Measurements from ENCODE around the gene XIST.
"Not testable (repeated sequence)": the region's sequence is repeated elsewhere in the genome, so short reads cannot be mapped to it uniquely, and the experiment has no call there.

The XIST gene

DNA sequence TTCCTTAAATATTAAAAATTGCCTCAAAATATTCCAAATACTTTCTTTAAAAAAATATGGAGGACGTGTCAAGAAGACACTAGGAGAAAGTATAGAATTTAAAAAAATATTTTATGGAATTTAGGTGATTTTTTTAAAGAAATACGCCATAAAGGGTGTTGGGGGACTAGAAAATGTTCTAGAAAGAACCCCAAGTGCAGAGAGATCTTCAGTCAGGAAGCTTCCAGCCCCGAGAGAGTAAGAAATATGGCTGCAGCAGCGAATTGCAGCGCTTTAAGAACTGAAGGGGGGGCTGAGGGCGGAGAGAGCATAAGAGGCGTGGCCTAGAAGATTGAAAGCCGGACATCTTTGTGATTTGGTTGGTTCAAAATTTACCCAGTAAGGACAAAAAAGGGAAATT is at the start of gene XIST:
Gene XIST (minus strand): TSS at position 248 of the 400 bp plus-strand sequence.
- no peak within 1 kb of the TSS for H3K27ac ChIP-seq (ENCODE audit: low read depth, low read length, poor library complexity, severe bottlenecking)

DNA sequence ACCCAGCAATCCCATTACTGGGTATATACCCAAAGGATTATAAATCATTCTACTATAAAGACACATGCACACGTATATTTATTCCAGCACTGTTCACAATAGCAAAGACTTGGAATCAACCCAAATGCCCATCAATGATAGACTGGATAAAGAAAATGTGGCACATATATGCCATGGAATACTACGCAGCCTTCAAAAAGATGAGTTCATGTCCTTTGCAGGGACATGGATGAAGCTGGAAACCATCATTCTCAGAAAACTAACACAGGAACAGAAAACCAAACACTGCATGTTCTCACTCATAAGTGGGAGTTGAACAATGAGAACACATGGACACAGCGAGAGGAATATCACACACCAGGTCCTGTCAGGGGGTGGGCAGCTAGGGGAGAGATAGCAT is 45.8 kb upstream of the XIST start:
- not testable (repeated sequence) for H3K4me2 ChIP-seq (ENCODE audit: low read length); H3K4me3 ChIP-seq (ENCODE audit: low read depth, low read length, poor library complexity, severe bottlenecking); H3K9ac ChIP-seq (ENCODE audit: low read length); H3K36me3 ChIP-seq (ENCODE audit: insufficient read depth, low read length); H3F3A ChIP-seq (ENCODE audit: insufficient read depth, low read length); H4K20me1 ChIP-seq (ENCODE audit: insufficient read depth, low read length); H2AFZ ChIP-seq (ENCODE audit: low read length); H3K9me3 ChIP-seq (ENCODE audit: low read length); H3K9me2 ChIP-seq (ENCODE audit: low read depth, low read length); H3K79me2 ChIP-seq (ENCODE audit: insufficient read depth, low read length); H3K27ac ChIP-seq (ENCODE audit: low read depth, low read length, poor library complexity, severe bottlenecking); H3K27me3 ChIP-seq (ENCODE audit: insufficient read depth, low read length); H3K4me1 ChIP-seq (ENCODE audit: insufficient read depth, low read length, severe bottlenecking)

More for the DNA sequence above, at the start of gene XIST:
- H3K4me1 ChIP-seq (ENCODE audit: insufficient read depth, low read length, severe bottlenecking): no peaks in the 10 kb centered on the region
- H3K9ac ChIP-seq (ENCODE audit: low read length): no peak within 1 kb of the TSS
- no peaks in the 10 kb centered on the region for H3K9me2 ChIP-seq (ENCODE audit: low read depth, low read length)
- H3K79me2 ChIP-seq (ENCODE audit: insufficient read depth, low read length): no peaks in the 10 kb centered on the region
- H3K4me2 ChIP-seq (ENCODE audit: low read length): no peak within 1 kb of the TSS
- H4K20me1 ChIP-seq (ENCODE audit: insufficient read depth, low read length): no peaks in the 10 kb centered on the region
- H3F3A ChIP-seq (ENCODE audit: insufficient read depth, low read length): no peaks in the 10 kb centered on the region
- H3K36me3 ChIP-seq (ENCODE audit: insufficient read depth, low read length): no peaks in the 10 kb centered on the region
- H3K27me3 ChIP-seq (ENCODE audit: insufficient read depth, low read length): no peaks in the 10 kb centered on the region
- H3K9me3 ChIP-seq (ENCODE audit: low read length): no peaks in the 10 kb centered on the region
- H2AFZ ChIP-seq (ENCODE audit: low read length): no peak within 1 kb of the TSS
- H3K4me3 ChIP-seq (ENCODE audit: low read depth, low read length, poor library complexity, severe bottlenecking): no peak within 1 kb of the TSS
- TF ChIP-seq, protein P1, sequence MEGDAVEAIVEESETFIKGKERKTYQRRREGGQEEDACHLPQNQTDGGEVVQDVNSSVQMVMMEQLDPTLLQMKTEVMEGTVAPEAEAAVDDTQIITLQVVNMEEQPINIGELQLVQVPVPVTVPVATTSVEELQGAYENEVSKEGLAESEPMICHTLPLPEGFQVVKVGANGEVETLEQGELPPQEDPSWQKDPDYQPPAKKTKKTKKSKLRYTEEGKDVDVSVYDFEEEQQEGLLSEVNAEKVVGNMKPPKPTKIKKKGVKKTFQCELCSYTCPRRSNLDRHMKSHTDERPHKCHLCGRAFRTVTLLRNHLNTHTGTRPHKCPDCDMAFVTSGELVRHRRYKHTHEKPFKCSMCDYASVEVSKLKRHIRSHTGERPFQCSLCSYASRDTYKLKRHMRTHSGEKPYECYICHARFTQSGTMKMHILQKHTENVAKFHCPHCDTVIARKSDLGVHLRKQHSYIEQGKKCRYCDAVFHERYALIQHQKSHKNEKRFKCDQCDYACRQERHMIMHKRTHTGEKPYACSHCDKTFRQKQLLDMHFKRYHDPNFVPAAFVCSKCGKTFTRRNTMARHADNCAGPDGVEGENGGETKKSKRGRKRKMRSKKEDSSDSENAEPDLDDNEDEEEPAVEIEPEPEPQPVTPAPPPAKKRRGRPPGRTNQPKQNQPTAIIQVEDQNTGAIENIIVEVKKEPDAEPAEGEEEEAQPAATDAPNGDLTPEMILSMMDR (IDR thresholded peaks at IDR 0.05; ENCODE audit: low read length): no peak
- TF ChIP-seq EZH2 (IDR thresholded peaks at IDR 0.05; ENCODE audit: borderline replicate concordance, low read length): no peak

DNA sequence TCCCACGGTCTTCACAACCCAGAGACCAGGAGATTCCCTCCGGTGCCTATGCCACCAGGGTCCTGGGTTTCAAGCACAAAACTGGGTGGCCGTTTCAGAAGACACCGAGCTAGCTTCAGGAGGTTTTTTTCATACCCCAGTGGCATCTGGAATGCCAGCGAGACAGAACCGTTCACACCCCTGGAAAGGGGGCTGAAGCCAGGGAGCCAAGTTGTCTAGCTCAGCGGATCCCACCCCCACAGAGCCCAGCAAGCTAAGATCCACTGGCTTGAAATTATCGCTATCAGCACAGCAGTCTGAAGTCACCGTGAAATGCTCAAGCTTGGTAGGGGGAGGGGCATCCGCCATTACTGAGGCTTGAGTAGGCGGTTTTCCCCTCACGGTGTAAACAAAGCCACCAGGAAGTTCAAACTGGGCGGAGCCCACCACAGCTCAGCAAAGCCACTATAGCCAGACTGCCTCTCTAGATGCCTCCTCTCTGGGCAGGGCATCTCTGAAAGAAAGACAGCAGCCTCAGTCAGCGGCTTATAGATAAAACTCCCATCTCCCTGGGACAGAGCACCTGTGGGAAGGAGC is 40.1 kb upstream of the XIST start:
- H3K36me3 ChIP-seq (ENCODE audit: insufficient read depth, low read length); H2AFZ ChIP-seq (ENCODE audit: low read length); H3K4me2 ChIP-seq (ENCODE audit: low read length); H3K79me2 ChIP-seq (ENCODE audit: insufficient read depth, low read length); H3K9me3 ChIP-seq (ENCODE audit: low read length); H3K4me1 ChIP-seq (ENCODE audit: insufficient read depth, low read length, severe bottlenecking); H3F3A ChIP-seq (ENCODE audit: insufficient read depth, low read length); H3K27ac ChIP-seq (ENCODE audit: low read depth, low read length, poor library complexity, severe bottlenecking); H3K9ac ChIP-seq (ENCODE audit: low read length); H4K20me1 ChIP-seq (ENCODE audit: insufficient read depth, low read length); H3K27me3 ChIP-seq (ENCODE audit: insufficient read depth, low read length); H3K4me3 ChIP-seq (ENCODE audit: low read depth, low read length, poor library complexity, severe bottlenecking); H3K9me2 ChIP-seq (ENCODE audit: low read depth, low read length): not testable (repeated sequence)

DNA sequence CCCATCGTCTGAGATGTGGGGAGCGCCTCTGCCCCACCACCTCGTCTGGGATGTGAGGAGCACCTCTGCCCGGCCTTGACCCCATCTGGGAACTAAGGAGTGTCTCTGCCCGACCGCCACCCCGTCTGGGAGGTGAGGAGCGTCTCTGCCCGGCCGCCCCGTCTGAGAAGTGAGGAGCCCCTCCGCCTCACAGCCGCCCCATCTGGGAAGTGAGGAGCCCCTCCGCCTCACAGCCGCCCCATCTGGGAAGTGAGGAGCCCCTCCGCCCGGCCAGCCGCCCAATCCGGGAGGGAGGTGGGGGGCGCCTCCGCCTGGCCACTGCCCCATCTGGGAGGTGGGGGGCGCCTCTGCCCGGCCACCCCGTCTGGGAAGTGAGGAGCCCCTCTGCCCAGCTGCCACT is 29.7 kb upstream of the XIST start:
- not testable (repeated sequence) for H3K27me3 ChIP-seq (ENCODE audit: insufficient read depth, low read length)

DNA sequence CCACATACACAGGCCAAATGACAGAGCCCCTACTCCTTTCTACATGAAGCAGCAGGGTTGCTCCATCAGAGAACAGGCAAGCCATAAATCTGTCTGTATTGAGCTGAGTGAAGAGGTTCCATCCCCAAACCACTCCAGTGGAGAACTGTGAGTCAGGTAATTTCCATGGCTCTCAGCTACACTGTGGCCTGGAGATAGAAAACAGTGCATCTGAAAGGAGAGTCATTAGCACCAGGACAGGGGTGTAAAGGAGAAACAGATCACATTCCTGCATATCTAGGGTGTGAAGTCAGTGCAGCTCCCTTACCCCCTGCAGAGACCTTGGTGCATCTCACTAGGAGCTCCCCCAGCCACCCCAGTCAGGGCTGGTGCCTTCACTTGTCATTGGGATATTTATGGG is 25.2 kb upstream of the XIST start:
- Histone ChIP-seq H3K27me3 (ENCODE audit: insufficient read depth, low read length) (no peaks in the 10 kb centered on the region), H3K36me3 (ENCODE audit: insufficient read depth, low read length) (no peaks in the 10 kb centered on the region), H3K4me1 (ENCODE audit: insufficient read depth, low read length, severe bottlenecking) (no peaks in the 10 kb centered on the region), H4K20me1 (ENCODE audit: insufficient read depth, low read length) (no peaks in the 10 kb centered on the region), H3K9me2 (ENCODE audit: low read depth, low read length) (no peaks in the 10 kb centered on the region), H3K4me3 (ENCODE audit: low read depth, low read length, poor library complexity, severe bottlenecking) (no peak overlapping the region), H3K27ac (ENCODE audit: low read depth, low read length, poor library complexity, severe bottlenecking) (no peak overlapping the region), H3K79me2 (ENCODE audit: insufficient read depth, low read length) (no peaks in the 10 kb centered on the region), H3K9me3 (ENCODE audit: low read length) (no peaks in the 10 kb centered on the region), H2AFZ (ENCODE audit: low read length) (no peak overlapping the region), H3K4me2 (ENCODE audit: low read length) (no peak overlapping the region), H3K9ac (ENCODE audit: low read length) (no peak overlapping the region), H3F3A (ENCODE audit: insufficient read depth, low read length) (no peaks in the 10 kb centered on the region)
- TF ChIP-seq EZH2 (IDR thresholded peaks at IDR 0.05; ENCODE audit: borderline replicate concordance, low read length): no peak
- TF ChIP-seq, protein P1 (IDR thresholded peaks at IDR 0.05; ENCODE audit: low read length): no peak

More for the DNA sequence above, 29.7 kb upstream of the XIST start:
- H3K4me1 ChIP-seq (ENCODE audit: insufficient read depth, low read length, severe bottlenecking); H3K4me2 ChIP-seq (ENCODE audit: low read length); H4K20me1 ChIP-seq (ENCODE audit: insufficient read depth, low read length); H2AFZ ChIP-seq (ENCODE audit: low read length); H3K27ac ChIP-seq (ENCODE audit: low read depth, low read length, poor library complexity, severe bottlenecking); H3K4me3 ChIP-seq (ENCODE audit: low read depth, low read length, poor library complexity, severe bottlenecking); H3K79me2 ChIP-seq (ENCODE audit: insufficient read depth, low read length); H3K9me2 ChIP-seq (ENCODE audit: low read depth, low read length); H3K9me3 ChIP-seq (ENCODE audit: low read length); H3F3A ChIP-seq (ENCODE audit: insufficient read depth, low read length); H3K9ac ChIP-seq (ENCODE audit: low read length); H3K36me3 ChIP-seq (ENCODE audit: insufficient read depth, low read length): not testable (repeated sequence)

Data from OCI-LY1 (cell line).